GM10248 (cell line): Measurements from ENCODE around the gene UBE2V1.
"Not testable (repeated sequence)": the region's sequence is repeated elsewhere in the genome, so short reads cannot be mapped to it uniquely, and the experiment has no call there.

Experiments
- CTCF ChIA-PET: fragments of 300-600 bp; sonication (Branson Sonifier 250); formaldehyde crosslinking; extraction: SDS; loops from one replicate; lab custom pipeline; 2021; ENCODE audit warnings: antibody characterized with exemption; lab: Yijun Ruan, JAX
- POLR2A ChIA-PET: fragments of 350-650 bp; sonication (Branson Sonifier 250); formaldehyde crosslinking; extraction: SDS; loops from one replicate; lab custom pipeline; 2020; ENCODE audit warnings: antibody characterized with exemption; lab: Yijun Ruan, JAX
- DNase-seq: peaks from one replicate; pipeline ENCODE4 v3.0.0; 2012; ENCODE audit errors: extremely low spot score
- TF ChIP-seq, protein P1 (sequence below): IDR thresholded peaks from 2 replicates; pipeline ENCODE4 v1.5.1; 2012; ENCODE audit warnings: mild to moderate bottlenecking, low read depth; ENCODE audit errors: extremely low read depth, missing control alignments, control extremely low read depth

Gene UBE2V1

DNA sequence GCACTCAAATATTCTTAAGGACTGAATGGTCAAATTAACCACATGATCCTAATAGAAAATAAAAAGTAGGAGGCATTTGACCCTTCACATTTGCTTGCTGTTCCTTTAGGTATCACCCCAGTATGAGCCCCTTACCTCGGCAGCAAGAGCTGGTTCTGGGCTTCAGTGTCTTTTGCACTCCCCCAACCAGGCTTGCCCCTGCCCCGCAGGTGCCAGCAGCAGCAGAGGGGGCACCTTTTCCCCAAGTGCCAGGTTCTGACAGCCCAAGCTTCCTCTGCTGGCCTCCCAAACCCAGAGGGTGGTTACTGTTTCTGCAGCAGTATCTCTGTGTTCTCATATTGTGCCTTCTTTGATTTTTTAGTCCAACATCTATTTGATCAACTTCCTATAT is 23.2 kb downstream of the UBE2V1 start:
- TF ChIP-seq, protein P1, sequence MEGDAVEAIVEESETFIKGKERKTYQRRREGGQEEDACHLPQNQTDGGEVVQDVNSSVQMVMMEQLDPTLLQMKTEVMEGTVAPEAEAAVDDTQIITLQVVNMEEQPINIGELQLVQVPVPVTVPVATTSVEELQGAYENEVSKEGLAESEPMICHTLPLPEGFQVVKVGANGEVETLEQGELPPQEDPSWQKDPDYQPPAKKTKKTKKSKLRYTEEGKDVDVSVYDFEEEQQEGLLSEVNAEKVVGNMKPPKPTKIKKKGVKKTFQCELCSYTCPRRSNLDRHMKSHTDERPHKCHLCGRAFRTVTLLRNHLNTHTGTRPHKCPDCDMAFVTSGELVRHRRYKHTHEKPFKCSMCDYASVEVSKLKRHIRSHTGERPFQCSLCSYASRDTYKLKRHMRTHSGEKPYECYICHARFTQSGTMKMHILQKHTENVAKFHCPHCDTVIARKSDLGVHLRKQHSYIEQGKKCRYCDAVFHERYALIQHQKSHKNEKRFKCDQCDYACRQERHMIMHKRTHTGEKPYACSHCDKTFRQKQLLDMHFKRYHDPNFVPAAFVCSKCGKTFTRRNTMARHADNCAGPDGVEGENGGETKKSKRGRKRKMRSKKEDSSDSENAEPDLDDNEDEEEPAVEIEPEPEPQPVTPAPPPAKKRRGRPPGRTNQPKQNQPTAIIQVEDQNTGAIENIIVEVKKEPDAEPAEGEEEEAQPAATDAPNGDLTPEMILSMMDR: no peak
- no peak for DNase-seq
- POLR2A ChIA-PET: no interaction called here
- CTCF ChIA-PET: interaction anchor here (1.0 to 2.0 kb wide), 5 partner anchors 8 to 110 kb away, joined by 3 to 5 read pairs (median 3); no protein-coding TSS in a partner anchor

DNA sequence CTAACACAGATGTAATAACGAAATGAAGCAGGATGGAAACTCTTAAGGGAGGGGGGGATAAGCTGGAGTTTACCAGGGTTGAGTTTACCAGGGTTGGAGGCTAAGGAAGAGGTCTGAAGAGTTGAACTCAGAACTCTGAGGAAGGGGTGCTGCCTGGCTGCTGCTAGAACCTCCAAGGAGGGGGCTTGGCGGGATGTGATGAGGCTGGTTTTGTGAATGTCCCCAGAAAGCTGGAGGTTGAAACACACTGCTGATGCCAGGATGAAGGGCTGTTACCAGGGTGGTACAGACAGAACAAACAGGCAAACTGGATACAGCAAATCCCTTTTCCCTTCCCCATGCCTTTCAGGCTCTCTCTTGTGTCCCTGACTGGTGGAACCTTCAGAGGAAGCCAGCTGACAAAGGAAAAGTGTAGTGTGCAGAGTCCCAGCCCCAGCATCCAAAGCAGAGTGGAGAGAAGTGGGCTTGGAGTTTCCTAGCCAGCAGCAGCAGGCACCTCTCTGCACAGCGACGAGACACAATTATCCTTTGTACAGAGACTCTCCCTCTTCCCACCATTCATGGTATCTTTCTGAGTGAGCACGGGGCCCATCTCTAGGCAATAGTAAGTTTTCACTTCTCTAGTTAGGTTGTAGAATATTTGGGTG is 23.7 kb downstream of the UBE2V1 start:
- POLR2A ChIA-PET: no interaction called here
- DNase-seq: no peak
- CTCF ChIA-PET: interaction anchor here (1.0 to 8.3 kb wide), 7 partner anchors 9 to 110 kb away, joined by 3 to 124 read pairs (median 4); no protein-coding TSS in a partner anchor
- TF ChIP-seq, protein P1: no peak

DNA sequence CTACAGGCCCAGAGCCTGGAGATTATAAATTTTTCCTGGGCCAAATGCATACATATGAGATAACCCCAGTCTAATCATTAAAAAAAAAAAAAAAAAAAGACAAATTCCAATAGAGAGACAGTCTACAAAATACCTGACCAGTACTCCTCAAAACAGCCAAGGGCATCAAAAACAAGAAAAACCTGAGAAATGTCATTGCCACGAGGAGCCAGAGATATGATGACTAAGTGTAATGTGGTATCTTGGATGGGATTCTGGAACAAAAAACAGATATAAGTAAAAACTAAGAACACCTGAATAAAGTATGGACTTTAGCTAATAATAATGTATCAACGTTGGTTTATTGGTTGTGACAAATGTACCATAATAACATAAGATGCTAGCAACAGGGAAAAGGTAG is 24.9 kb downstream of the UBE2V1 start:
- POLR2A ChIA-PET: no interaction called here
- CTCF ChIA-PET: interaction anchor here (1.4 to 8.3 kb wide), 3 partner anchors 10 to 19 kb away, joined by 4 to 124 read pairs (median 5); no protein-coding TSS in a partner anchor
- no peak for DNase-seq
- TF ChIP-seq, protein P1: no peak

DNA sequence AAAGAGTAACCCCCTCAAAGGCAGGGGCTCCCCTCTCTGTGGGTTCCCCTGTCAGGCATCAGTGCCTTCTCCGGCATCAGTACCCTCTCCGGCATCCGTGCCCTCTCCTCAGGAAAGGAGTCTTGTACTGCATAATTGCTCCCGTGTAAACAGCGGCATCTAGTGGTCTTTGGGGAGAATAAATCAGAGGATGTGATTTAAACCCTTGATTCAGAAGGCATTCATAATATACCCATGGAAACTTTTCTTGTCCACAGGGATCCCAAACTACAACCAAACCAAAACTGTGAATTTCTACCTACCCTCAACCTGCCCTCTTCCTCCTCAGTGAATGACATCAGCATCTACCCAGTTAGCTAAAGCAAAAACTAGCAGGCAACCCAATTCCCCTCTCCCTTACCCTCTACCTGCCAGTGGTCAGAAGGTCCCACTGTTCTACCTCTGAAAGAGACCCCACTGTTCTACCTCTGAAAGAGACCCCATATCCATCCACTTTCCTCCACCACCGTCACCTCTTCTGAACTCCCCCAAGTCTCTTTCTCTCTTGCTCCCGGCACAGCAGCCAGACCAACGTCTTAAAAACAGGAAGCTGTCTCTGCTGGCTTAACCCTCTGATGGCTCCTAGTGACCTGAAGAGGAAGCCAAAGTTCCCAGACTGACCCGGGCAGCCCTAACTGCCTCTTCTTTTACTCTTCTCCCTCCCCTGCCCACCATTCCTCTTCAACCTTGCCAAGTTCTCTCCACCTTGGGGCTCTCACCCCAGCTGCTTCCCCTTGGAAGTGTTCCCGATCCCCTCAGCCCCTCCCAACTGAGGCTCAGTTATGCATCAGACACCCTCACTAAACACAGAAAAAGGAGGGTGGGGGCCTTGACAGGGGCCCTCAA is 27.2 kb downstream of the UBE2V1 start:
- DNase-seq: peak; percentile 72
- POLR2A ChIA-PET: interaction anchor here (0.6 kb wide), 1 partner anchor 26 kb away, joined by 3 read pairs; no protein-coding TSS in a partner anchor
- TF ChIP-seq, protein P1: peak; percentile 77
- CTCF ChIA-PET: interaction anchor here (0.6 to 8.3 kb wide), 34 partner anchors 9 to 395 kb away, joined by 3 to 124 read pairs (median 5); partner anchors contain the start of gene UBE2V1

DNA sequence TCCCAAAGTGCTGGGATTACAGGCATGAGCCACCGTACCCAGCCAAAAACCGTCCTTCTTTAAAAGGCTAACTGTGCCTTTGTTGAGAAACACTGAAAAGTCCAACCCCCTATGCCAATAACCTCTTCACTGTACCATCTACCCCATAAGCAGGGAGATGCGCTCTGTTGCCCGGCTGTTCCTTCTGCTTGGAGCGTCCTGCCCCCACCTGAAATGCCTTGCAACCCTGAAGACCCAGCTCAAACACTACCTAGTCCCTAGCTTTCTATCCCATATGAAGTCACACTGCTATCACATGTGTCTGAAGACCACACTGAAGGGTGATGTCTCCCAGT is 27.8 kb downstream of the UBE2V1 start:
- TF ChIP-seq, protein P1: no peak
- ChIA-PET CTCF (interaction anchor here (0.6 to 8.3 kb wide), 22 partner anchors 12 to 395 kb away, joined by 3 to 124 read pairs (median 6); no protein-coding TSS in a partner anchor), POLR2A (no interaction called here)
- no peak for DNase-seq

DNA sequence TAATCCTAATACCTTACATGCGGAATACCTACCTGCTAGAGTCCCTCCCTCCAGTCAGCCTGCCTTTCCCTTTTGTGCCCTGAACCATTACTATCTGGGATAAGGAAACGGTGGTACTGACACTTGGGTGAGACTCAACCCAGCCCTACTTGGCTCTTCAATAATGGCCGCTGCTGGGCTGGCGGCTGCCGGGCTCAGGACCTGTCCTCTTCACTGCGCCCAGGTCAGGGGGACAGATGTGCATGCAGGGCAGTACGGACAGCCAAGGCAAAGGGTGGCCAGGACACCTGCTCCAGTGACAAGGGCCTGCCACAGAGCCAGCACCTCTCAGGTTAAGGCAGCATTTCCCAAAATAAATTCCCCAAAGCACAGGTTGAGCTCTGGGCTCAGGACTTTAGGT is 29.9 kb downstream of the UBE2V1 start:
- TF ChIP-seq, protein P1: no peak
- ChIA-PET CTCF (interaction anchor here (1.0 to 8.3 kb wide), 8 partner anchors 12 to 129 kb away, joined by 3 to 124 read pairs (median 8); no protein-coding TSS in a partner anchor), POLR2A (no interaction called here)
- no peak for DNase-seq

DNA sequence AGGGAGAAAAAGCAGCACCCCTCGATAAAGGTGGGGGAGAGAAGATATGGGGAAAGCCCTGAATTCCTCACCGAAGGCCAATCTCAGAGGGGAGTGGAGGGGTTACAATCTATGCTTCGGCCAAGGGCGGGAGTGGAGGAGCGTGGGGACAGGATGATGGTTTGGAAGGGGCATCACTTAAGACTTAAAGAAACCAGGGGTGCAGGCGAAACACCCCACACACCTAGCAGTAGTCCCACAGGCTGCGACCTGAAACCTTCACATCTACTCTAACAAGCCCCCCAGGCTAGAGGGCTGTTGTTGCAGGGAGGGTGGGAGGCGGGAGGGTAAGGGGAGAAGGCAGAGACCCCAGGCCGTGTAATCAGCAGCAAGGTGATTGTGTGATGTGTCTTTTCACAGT is 30.9 kb downstream of the UBE2V1 start:
- CTCF ChIA-PET: interaction anchor here (8.3 kb wide), 1 partner anchor 11 kb away, joined by 124 read pairs; no protein-coding TSS in a partner anchor
- POLR2A ChIA-PET, DNase-seq: not testable (repeated sequence)
